T-helper 1 cell treated with Interleukin-12 subunit alpha and Interleukin-12 subunit beta and Interleukin-4 antibody, amounts not matched to agents 30 ng/mL and 1 ng/mL, for 36 hours (primary cell): ENCODE measurements around the gene FHL2. TPM values are rescaled to one million over a fixed set of nuclear protein-coding genes. Genes with fewer than 3 reads are reported as not detected.
"Not testable (repeated sequence)": the region's sequence is repeated elsewhere in the genome, so short reads cannot be mapped to it uniquely, and the experiment has no call there.

Source experiments
- intact Hi-C: fragments of 100-400 bp; cut with micrococcal nuclease; formaldehyde crosslinking; loops from one replicate; pipeline ENCODE4 v1.15.1; 2024
- total RNA-seq: library from RNA; stranded (reverse); gene quantifications from 2 replicates; pipeline ENCODE4 v1.2.3, GENCODE V29; 2022

The FHL2 gene
- total RNA-seq, 1 donor from 2014 or later, result 4.8 TPM

GRCh38 chr2:105361102-105361889, 37.6 kb downstream of the FHL2 start:
- intact Hi-C loops, result no loop called here

DNA sequence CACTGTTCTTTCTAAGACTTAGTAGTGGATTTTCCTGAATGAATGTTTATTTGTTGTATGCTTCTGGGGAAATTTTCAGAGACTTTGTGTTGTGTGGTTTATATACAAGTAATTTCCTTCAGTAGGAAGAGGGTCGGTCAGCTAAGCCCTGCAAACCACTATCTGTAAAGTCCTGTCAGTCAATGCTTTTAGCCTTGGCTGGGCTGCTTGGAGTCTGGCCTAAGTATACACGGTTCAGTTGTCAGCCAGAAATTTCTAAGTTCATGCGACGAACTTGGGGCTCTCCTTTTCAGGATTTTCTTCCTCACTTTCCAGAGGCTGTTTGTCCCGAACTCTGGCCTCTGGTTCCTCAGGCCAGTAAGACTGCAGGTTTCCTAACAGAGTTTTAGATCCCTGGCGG, 40.3 kb downstream of the FHL2 start:
- intact Hi-C loops, result no loop called here

DNA sequence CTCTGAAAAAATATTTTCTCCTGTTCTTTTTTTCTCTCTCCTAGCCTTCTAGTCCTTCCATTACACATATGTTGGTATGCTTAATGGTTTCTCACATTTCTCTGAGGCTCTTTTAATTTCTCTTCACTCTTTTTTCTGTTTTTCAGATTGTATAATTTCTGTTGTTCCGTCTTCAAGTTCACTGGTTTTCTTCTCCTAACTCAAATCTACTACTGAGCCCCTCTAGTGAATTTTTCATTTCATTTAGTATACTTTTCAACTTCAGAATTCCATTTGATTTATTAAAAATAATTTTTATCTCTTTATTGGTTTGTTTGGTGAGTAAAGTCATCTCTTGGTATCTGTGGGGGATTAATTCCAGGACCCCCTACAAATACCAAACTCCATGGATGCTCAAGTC, 41.7 kb downstream of the FHL2 start:
- intact Hi-C loops, result no loop called here

DNA sequence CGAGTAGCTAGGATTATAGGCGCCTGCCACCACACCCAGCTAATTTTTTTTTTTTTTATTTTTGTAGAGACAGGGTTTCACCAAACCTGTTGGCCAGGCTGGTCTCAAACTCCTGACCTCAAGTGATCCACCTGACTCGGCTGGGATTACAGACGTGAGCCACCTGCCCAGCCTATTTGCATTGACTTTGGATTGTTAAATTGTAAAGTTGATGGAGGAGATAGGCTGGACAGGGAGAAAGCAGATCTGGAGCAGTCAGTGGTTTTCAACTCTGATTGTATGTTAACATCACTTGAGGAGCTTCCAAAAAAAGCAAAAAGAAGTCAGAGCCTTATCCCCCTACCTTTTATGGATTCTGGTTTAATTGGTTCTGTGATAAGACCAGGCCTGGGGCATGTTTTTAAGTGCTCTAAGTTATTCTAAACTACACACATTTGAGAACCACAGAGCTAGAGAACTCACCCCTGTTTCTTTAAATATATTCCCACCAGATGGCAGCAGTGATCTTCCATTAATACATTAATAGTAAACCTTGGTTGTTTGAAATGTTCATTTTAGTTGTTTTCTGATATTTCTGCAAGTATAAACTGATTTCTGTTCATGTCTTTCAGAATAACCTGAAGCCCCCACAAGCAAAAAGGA, 54.0 kb downstream of the FHL2 start:
- intact Hi-C loops, result loop anchor here (1.0 kb wide), 1 partner anchor 176 kb away; no protein-coding TSS in a partner anchor

DNA sequence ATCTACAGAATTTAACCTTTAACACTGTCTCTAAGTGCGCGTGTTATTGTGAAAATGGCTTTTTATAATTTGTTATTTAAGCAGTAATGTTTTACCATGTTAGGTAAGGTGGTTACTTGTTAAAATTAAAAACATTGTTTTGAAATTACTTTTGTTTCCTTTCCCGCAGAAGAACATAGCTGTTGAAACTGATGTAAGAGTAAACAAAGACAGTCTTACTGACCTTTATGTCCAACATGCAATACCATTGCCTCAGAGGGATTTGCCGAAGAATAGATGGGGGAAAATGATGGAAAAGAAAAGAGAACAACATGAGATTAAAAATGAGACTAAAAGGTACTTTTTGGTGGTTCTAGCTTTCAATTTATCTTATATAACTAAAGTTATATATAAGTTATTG, 59.4 kb downstream of the FHL2 start:
- intact Hi-C loops, result loop anchor here (5.0 to 10.0 kb wide), 2 partner anchors 463 to 755 kb away; no protein-coding TSS in a partner anchor

- intact Hi-C loops, result loop anchor here (5.0 to 10.0 kb wide), 2 partner anchors 464 to 757 kb away; no protein-coding TSS in a partner anchor
These were observed 60.8 kb downstream of the FHL2 start for GRCh38 chr2:105338020-105338385.

GRCh38 chr2:105337122-105338019, 61.5 kb downstream of the FHL2 start, which contains the start of gene C2orf49:
Gene C2orf49 (plus strand): TSS chr2:105337540. CDS start chr2:105337588, 48 bp downstream.
- intact Hi-C loops, result loop anchor here (1.0 to 10.0 kb wide), 8 partner anchors 8 to 857 kb away; partner anchors contain the start of genes FHL2, MRPS9, TGFBRAP1 and UXS1

- intact Hi-C loops, result loop anchor here (1.0 to 10.0 kb wide), 8 partner anchors 7 to 858 kb away; partner anchors contain the start of genes FHL2, MRPS9, TGFBRAP1 and UXS1
These were observed 62.1 kb downstream of the FHL2 start for GRCh38 chr2:105336786-105337121.

GRCh38 chr2:105335469-105335868, 63.4 kb downstream of the FHL2 start:
- intact Hi-C loops, result loop anchor here (5.0 to 10.0 kb wide), 2 partner anchors 467 to 759 kb away; no protein-coding TSS in a partner anchor

DNA sequence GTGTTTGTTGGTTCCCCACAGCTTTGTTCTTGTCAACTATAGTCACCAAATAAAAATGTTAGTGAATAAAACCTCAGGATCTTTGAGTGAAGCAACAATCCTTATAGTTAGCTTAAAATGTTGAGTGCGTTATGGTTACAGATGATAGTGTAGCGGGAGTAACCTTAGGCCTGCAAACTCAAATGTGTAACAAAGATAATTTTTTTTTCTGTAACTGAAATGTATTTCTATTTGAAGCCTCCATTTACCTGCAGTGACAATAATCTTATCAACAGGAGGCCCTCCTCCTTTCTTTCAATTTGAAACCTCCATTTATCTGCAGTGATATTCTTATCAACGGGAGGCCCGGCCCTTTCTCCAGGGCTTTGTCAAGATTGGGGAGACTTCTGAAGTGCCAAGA, 64.6 kb downstream of the FHL2 start:
- intact Hi-C loops, result loop anchor here (10.0 kb wide), 1 partner anchor 761 kb away; no protein-coding TSS in a partner anchor

DNA sequence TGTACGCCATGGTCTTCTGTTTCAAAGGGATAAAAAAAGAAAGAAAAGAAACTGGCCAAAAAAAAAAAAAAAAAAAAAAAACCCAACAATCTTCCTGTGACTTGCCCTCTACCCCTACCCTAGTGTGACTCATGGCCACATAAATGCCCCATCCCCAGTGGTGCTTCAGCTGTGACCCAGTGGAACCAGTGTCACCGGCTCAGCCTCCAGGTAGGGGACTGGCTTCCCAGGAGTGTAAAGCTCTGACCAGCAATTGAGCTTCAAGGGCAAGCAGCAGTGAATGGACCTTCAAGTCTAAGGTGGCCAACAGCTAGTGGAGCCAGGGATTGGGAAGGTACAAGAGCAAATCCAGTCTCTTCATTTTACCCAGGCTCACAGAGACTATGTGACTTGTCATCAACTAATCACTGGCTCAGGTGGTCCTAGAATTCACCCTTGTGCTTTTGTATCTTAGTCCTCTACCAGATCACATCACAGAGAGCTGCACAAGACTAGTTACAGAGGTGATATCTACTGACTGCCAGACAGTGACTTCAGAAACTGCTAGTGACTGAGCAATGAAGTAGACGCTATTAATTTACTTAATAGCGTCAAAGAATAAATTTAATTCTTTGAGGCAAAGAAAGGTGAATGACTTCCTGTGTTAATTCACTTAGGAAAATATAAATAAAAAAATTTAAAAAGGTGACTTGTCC, 68.0 kb downstream of the FHL2 start:
- intact Hi-C loops, result loop anchor here (10.0 kb wide), 1 partner anchor 764 kb away; no protein-coding TSS in a partner anchor

GRCh38 chr2:105329561-105330495, 69.0 kb downstream of the FHL2 start, which contains the start of gene TGFBRAP1:
Gene TGFBRAP1 (minus strand): TSS chr2:105329735. CDS start chr2:105308301, 21,434 bp downstream.
- intact Hi-C loops, result loop anchor here (1.0 to 10.0 kb wide), 3 partner anchors 7 to 865 kb away; partner anchors contain the start of genes C2orf49 and UXS1

DNA sequence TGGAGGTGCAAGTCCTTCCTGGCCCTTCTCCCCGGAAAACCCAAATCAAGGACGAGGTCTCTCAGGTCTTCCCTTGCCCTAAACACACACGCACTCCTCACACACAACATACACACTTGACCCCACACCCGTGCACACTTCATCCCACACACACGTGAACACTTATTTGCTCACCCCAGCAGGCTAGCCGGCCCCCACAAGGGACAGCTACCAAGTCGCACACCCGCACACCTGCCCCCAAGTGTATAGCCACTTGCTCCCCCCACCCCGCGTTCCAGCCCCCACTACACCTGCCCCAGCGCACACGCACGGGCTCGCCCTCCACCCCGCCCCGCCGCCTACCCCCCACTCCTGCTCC, 69.7 kb downstream of the FHL2 start:
- intact Hi-C loops, result loop anchor here (1.0 to 2.0 kb wide), 2 partner anchors 8 to 866 kb away; partner anchors contain the start of genes C2orf49 and UXS1

GRCh38 chr2:105328281-105329196, 70.3 kb downstream of the FHL2 start:
- intact Hi-C loops, result loop anchor here (1.0 to 2.0 kb wide), 2 partner anchors 9 to 866 kb away; partner anchors contain the start of genes C2orf49 and UXS1

GRCh38 chr2:105327690-105328089, 71.2 kb downstream of the FHL2 start:
- intact Hi-C loops, result loop anchor here (2.0 kb wide), 1 partner anchor 867 kb away; the partner anchor contains the start of gene UXS1

DNA sequence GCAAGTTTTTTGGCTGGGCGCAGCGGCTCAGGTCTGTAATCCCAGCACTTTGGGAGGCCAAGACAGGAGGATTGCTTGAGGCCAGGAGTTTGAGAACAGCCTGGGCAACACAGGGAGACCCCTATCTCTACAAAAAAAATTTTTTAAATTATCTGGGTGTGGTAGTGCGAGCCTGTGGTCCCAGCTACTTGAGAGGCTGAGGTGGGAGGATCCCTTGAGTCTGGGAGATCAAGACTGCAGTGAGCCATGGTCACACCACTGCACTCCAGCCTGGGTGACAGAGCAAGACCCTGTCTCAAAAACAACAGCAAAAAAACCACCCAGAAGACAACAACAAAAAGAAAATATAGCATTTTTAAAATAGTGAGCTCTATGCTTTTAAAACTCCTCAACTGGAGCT, 71.6 kb downstream of the FHL2 start:
- intact Hi-C loops, result not testable (repeated sequence)

DNA sequence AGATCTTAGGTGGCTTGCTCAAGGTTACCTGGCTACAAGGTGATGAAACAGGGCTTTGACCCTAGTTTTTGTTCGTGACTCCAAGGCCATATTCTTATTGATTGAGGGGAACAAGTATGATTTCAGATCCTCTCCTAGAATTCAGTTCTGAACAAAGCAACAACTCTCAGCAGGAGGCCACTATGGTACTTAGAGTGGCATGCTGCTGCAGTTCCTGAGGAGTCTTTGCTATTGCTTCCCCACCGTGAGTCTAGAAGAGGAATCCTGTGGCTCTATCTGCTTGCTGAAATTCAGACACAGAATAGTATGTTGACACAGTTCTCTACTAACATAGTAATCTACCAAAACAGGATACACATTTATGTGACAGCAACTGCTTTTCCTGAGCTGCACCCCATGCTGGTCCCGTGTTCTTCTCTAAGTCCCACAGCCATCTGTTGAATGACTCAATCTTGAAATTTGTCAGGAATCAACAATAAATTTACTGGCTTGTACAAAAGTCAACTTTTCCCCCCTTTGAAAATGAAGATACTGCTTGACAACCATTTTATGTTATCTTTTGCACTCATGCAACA, 73.4 kb downstream of the FHL2 start:
- intact Hi-C loops, result no loop called here

DNA sequence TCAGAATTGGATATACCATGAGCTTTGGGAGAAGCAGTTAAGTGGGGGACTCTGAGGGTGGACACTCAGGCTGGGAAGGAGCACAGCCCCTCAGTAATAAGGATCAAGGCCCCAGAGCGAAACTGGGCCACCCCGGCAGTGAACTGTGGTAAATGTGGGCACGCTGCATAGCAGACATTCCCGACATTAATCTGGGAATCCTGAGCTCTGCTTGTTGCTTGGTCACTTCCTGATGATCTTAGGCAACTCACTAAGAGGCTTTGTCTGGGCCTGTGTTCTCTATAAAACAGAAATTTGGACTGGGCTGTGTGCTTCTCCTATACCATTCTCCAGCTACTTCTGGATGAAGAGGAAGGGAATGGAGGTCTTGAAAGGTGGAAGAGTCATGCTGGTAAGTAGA, 74.1 kb downstream of the FHL2 start:
- intact Hi-C loops, result no loop called here
